CD14-positive monocyte (primary cell): ENCODE results near the gene SMURF2. TPM values are rescaled to one million over a fixed set of nuclear protein-coding genes. Genes with fewer than 3 reads are reported as not detected.

ENCODE experiments used
- DNase-seq, 3 donors: peaks; one replicate each; pipeline ENCODE4 v3.0.0-alpha.2; 2011 to 2022
- H2AFZ ChIP-seq: 2 replicates; pipeline ENCODE4 v1.6.0; 2012; ENCODE audit warnings: mild to moderate bottlenecking, low read depth, low read length, inconsistent platforms; ENCODE audit not compliant: insufficient read depth, poor library complexity, severe bottlenecking
- H3K27ac ChIP-seq, 2 donors: 1 replicate in 1 of 2; 2 replicates in 1 of 2; pipeline ENCODE4 v1.5.1; 2012 to 2013; ENCODE audit warnings: low read length in 2 of 2, control low read depth in 1 of 2, inconsistent platforms in 1 of 2, low read depth in 1 of 2, mild to moderate bottlenecking in 1 of 2
- H3K27me3 ChIP-seq, 2 donors: one replicate each; pipeline versions ENCODE4 v1.6.0 to v1.6.1; 2011 to 2013; ENCODE audit warnings: low read length in 2 of 2; ENCODE audit not compliant: control insufficient read depth in 2 of 2, insufficient read depth in 2 of 2
- H3K36me3 ChIP-seq, 2 donors: replicated peaks in 1 of 2; 1 replicate in 1 of 2; 2 replicates in 1 of 2; pipeline versions ENCODE4 v1.5.1 to v1.6.1; 2012 to 2013; ENCODE audit warnings: low read length in 2 of 2, control low read depth in 1 of 2, inconsistent platforms in 1 of 2, mild to moderate bottlenecking in 1 of 2; ENCODE audit not compliant: insufficient read depth in 2 of 2, control insufficient read depth in 1 of 2
- H3K4me1 ChIP-seq, 2 donors: 1 replicate in 1 of 2; 2 replicates in 1 of 2; pipeline versions ENCODE4 v1.5.1 to v1.6.1; 2012 to 2013; ENCODE audit warnings: low read length in 2 of 2, control low read depth in 1 of 2, inconsistent platforms in 1 of 2, mild to moderate bottlenecking in 1 of 2, moderate library complexity in 1 of 2; ENCODE audit not compliant: insufficient read depth in 2 of 2, control insufficient read depth in 1 of 2
- H3K4me2 ChIP-seq: replicated peaks from 2 replicates; pipeline ENCODE3; 2012; ENCODE audit warnings: low read length, moderate library complexity, mild to moderate bottlenecking; ENCODE audit not compliant: poor library complexity, severe bottlenecking; ENCODE audit errors: extremely low read depth
- H3K4me3 ChIP-seq, 3 experiments: fragments of 200-600 bp in 1 of 3; sonication (generic) in 1 of 3; replicated peaks in 1 of 3; 1 replicate in 2 of 3; 2 replicates in 1 of 3; pipeline ENCODE4 v1.5.1; 2011 to 2013; ENCODE audit warnings: low read length in 3 of 3, mild to moderate bottlenecking in 3 of 3, control low read depth in 2 of 3, low read depth in 2 of 3, inconsistent platforms in 1 of 3, moderate library complexity in 1 of 3
- H3K79me2 ChIP-seq: 2 replicates; pipeline ENCODE4 v1.6.0; 2012; ENCODE audit warnings: mild to moderate bottlenecking, control low read depth, inconsistent platforms, low read length, moderate library complexity; ENCODE audit not compliant: insufficient read depth
- H3K9ac ChIP-seq: 2 replicates; pipeline ENCODE4 v1.6.0; 2017; ENCODE audit warnings: low read length, mild to moderate bottlenecking; ENCODE audit not compliant: insufficient read depth, poor library complexity, severe bottlenecking
- H3K9me3 ChIP-seq, 2 donors: replicated peaks in 1 of 2; 1 replicate in 1 of 2; 2 replicates in 1 of 2; pipeline versions ENCODE4 v1.5.1 to v1.6.1; 2012 to 2013; ENCODE audit warnings: low read length in 2 of 2, control low read depth in 1 of 2; ENCODE audit not compliant: control insufficient read depth in 1 of 2, insufficient read depth in 1 of 2
- H4K20me1 ChIP-seq: 2 replicates; pipeline ENCODE4 v1.6.0; 2012; ENCODE audit warnings: mild to moderate bottlenecking, low read length, control low read depth, moderate library complexity; ENCODE audit not compliant: insufficient read depth
- H3K27ac Mint-ChIP-seq, 7 donors: one replicate each; pipeline ENCODE4 v1.8.0; 2020; ENCODE audit warnings: mild to moderate bottlenecking in 7 of 7, mixed read lengths in 7 of 7, moderate library complexity in 6 of 7, inconsistent platforms in 2 of 7
- H3K27me3 Mint-ChIP-seq, 3 donors: one replicate each; pipeline ENCODE4 v1.8.0; 2021 to 2022; ENCODE audit warnings: low read depth in 3 of 3, mild to moderate bottlenecking in 3 of 3, mixed read lengths in 3 of 3, moderate library complexity in 3 of 3, inconsistent platforms in 1 of 3
- H3K36me3 Mint-ChIP-seq, 2 donors: one replicate each; pipeline ENCODE4 v1.8.0; 2020; ENCODE audit warnings: mixed read lengths in 2 of 2, inconsistent platforms in 1 of 2, mild to moderate bottlenecking in 1 of 2
- H3K4me1 Mint-ChIP-seq: one replicate; pipeline ENCODE4 v1.8.0; 2020; ENCODE audit warnings: mild to moderate bottlenecking, mixed read lengths
- H3K4me3 Mint-ChIP-seq, 2 donors: one replicate each; pipeline ENCODE4 v1.8.0; 2020; ENCODE audit warnings: mild to moderate bottlenecking in 2 of 2, mixed read lengths in 2 of 2, moderate library complexity in 1 of 2
- H3K9me3 Mint-ChIP-seq, 7 donors: one replicate each; pipeline ENCODE4 v1.8.0; 2020 to 2022; ENCODE audit warnings: mixed read lengths in 7 of 7, mild to moderate bottlenecking in 6 of 7, moderate library complexity in 6 of 7, inconsistent platforms in 2 of 7
- CTCF ChIP-seq: fragments of 200-600 bp; IDR thresholded peaks from one replicate; pipeline ENCODE4 v1.8.0; 2022; ENCODE audit warnings: antibody characterized with exemption, mild to moderate bottlenecking
- WGBS: methylation state at CpG from one replicate; pipeline ENCODE4 v1.1.5; 2013; ENCODE audit warnings: missing lambda C conversion rate; ENCODE audit not compliant: insufficient coverage; 5-methylcytosine and 5-hydroxymethylcytosine counted together
- intact Hi-C, 2 donors: fragments of 100-400 bp; cut with micrococcal nuclease; formaldehyde crosslinking; loops; one replicate each; pipeline versions ENCODE4 v1.15.0 to v1.15.1; 2023
- polyA plus RNA-seq, 3 donors: library from polyadenylated mRNA; depleted of rRNA in 1 of 3; unstranded in 2 of 3; stranded (reverse) in 1 of 3; fragments of 300-500 nt in 2 of 3; fragments of >200 nt in 1 of 3; fragmentation: Illumina TruSeq in 2 of 3; gene quantifications; 1 replicate in 2 of 3; 2 replicates in 1 of 3; pipeline ENCODE4 v1.2.3, GENCODE V29; 2012 to 2021

SMURF2 gene
- polyA plus RNA-seq, 3 donors, result 2.2 to 12.9 (median 4.5) TPM

GRCh38 chr17:64707050-64707591, 45.0 kb upstream of the SMURF2 start:
- H3K79me2 ChIP-seq, result no peaks in the 10 kb centered on the region
- DNase-seq, result peak; percentile 58 to 85 (median 81)
- H3K27ac Mint-ChIP-seq, result peak overlapping the region in 5 of 7 donors; percentile 15 to 66 (median 52)
- H2AFZ ChIP-seq, result no peak overlapping the region
- peaks cover 0 to 4% of the 10 kb centered on the region in 2 donors for H3K36me3 Mint-ChIP-seq
- TF ChIP-seq CTCF, result no peak
- no peak overlapping the region for H3K27ac ChIP-seq
- peaks cover 0 to 2% (median 0%) of the 10 kb centered on the region in 7 donors for H3K9me3 Mint-ChIP-seq
- peak overlapping the region; percentile 62 for H3K4me2 ChIP-seq
- 20% methylated on average over 8 of the region's 10 CpGs for WGBS
- H3K4me3 ChIP-seq, result peak overlapping the region in 1 of 3 experiments; percentile 40
- H3K36me3 ChIP-seq, result no peaks in the 10 kb centered on the region
- no peaks in the 10 kb centered on the region for H4K20me1 ChIP-seq
- peak overlapping the region; percentile 37 to 71 for H3K4me3 Mint-ChIP-seq
- peaks cover 62% of the 10 kb centered on the region for H3K4me1 Mint-ChIP-seq
- H3K27me3 ChIP-seq, result no peaks in the 10 kb centered on the region
- H3K4me1 ChIP-seq, result peaks cover 46 to 59% of the 10 kb centered on the region in 2 donors
- H3K9ac ChIP-seq, result no peak overlapping the region
- no peaks in the 10 kb centered on the region for H3K9me3 ChIP-seq
- peaks cover 0 to 10% (median 4%) of the 10 kb centered on the region in 3 donors for H3K27me3 Mint-ChIP-seq
- intact Hi-C loops, result no loop called here

GRCh38 chr17:64706224-64707049, 44.3 kb upstream of the SMURF2 start:
- no peaks in the 10 kb centered on the region for H4K20me1 ChIP-seq
- H3K27me3 Mint-ChIP-seq, result peaks cover 0 to 10% (median 4%) of the 10 kb centered on the region in 3 donors
- peak overlapping the region in 1 of 2 donors; percentile 71 for H3K4me3 Mint-ChIP-seq
- TF ChIP-seq CTCF, result no peak
- peak overlapping the region; percentile 62 for H3K4me2 ChIP-seq
- peaks cover 43 to 58% of the 10 kb centered on the region in 2 donors for H3K4me1 ChIP-seq
- no peaks in the 10 kb centered on the region for H3K79me2 ChIP-seq
- WGBS, result 59% methylated on average over 6 of the region's 8 CpGs
- intact Hi-C loops, result no loop called here
- H3K27ac Mint-ChIP-seq, result peak overlapping the region in 2 of 7 donors; percentile 17 to 30
- no peaks in the 10 kb centered on the region for H3K27me3 ChIP-seq
- H3K36me3 Mint-ChIP-seq, result peaks cover 0 to 4% of the 10 kb centered on the region in 2 donors
- H3K9me3 Mint-ChIP-seq, result peaks cover 0 to 2% (median 0%) of the 10 kb centered on the region in 7 donors
- peak in 2 of 3 donors; percentile 11 to 52 for DNase-seq
- no peaks in the 10 kb centered on the region for H3K36me3 ChIP-seq
- peaks cover 57% of the 10 kb centered on the region for H3K4me1 Mint-ChIP-seq
- peak overlapping the region in 1 of 3 experiments; percentile 40 for H3K4me3 ChIP-seq
- H3K9me3 ChIP-seq, result no peaks in the 10 kb centered on the region
- no peak overlapping the region for H3K27ac ChIP-seq
- H3K9ac ChIP-seq, result no peak overlapping the region
- H2AFZ ChIP-seq, result no peak overlapping the region
